H1 (cell line): ENCODE results near the gene HDAC9. TPM values are rescaled to one million over a fixed set of nuclear protein-coding genes. Genes with fewer than 3 reads are reported as not detected.

Experiments
- CTBP2 ChIP-seq: IDR thresholded peaks from 2 replicates; pipeline ENCODE4 v1.7.0; 2011; ENCODE audit warnings: borderline replicate concordance, mild to moderate bottlenecking, moderate library complexity, mixed read lengths, low read length; ENCODE audit not compliant: insufficient read depth, insufficient read length
- polyA plus RNA-seq, 7 experiments: library from polyadenylated mRNA; depleted of rRNA in 3 of 7; stranded (reverse) in 5 of 7; unstranded in 2 of 7; fragments of >200 nt in 5 of 7; fragments of 200-250 nt in 2 of 7; gene quantifications; 1 replicate in 5 of 7; 2 replicates in 1 of 7; 4 replicates in 1 of 7; pipeline versions ENCODE4 v1.2.1 to v1.2.3, GENCODE V29; 2011 to 2013; ENCODE audit warnings: missing spikeins in 2 of 7, mixed read lengths in 2 of 7
- total RNA-seq: library from RNA; stranded (reverse); fragmentation: NEBNext Ultra II Directional; extraction: Animal tissue kit (Norgen Biotek cat#: 25700); gene quantifications from 2 replicates; pipeline ENCODE4 v1.2.1, GENCODE V29; 2021

Gene HDAC9
- total and polyA plus RNA-seq, 2 of the 8 experiments (the other 6 are each of a cell fraction or from before 2014, with no cell fraction given), result 9.5 to 13.1 TPM

DNA sequence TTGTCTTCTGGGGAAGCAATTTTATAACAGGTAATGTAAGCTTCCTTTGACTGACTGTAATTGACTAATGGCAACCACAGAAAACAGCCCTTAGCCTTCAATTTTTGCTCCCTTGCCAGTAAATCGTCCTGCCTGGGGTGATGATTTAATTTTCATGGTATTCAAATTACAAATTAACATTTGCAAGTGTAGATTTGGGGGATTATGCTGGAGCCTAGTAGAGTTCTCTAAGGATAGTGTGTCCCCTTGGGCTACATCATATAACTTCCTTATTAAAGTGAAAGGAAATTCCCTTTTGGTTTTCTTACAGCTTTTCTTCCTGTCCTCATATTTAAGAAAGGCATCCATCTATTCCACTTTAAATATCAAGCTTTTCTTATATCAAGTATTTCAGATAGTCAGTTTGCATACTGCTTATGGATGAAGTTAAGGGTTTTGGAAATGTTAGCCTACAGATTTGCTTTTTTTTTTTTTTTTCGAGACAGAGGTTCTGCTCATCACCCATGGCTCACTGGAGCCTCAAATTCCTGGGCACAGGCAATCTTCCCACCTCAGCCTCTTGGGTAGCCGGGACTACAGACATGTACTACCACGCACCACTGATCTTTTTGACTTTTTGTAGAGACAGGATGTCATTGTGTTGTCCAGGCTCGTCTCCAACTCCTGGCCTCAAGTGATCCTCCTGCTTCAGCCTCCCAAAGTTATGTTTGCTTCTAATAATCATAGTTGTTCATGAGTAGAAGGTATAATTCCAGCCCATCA, 35.9 kb upstream of the HDAC9 start (continued):
- no peak for TF ChIP-seq CTBP2
